G401 (cell line): ENCODE measurements around the gene ZNF224. TPM values are rescaled to one million over a fixed set of nuclear protein-coding genes. Genes with fewer than 3 reads are reported as not detected.
"Not testable (repeated sequence)": the region's sequence is repeated elsewhere in the genome, so short reads cannot be mapped to it uniquely, and the experiment has no call there.

ENCODE experiments used
- DNase-seq: peaks from one replicate; pipeline ENCODE4 v3.0.0-alpha.2; 2015; ENCODE audit warnings: low spot score
- in situ Hi-C: cut with HindIII; loops from 2 replicates; pipeline ENCODE4 v1.10.0; 2016; ENCODE audit warnings: low sequenced_read_pairs, mixed read lengths
- total RNA-seq: library from RNA; depleted of rRNA; stranded (reverse); fragments of >200 nt; shearing (Covaris generic); gene quantifications from 2 replicates; pipeline ENCODE4 v1.2.3, GENCODE V29; 2014; rRNA removed

Gene ZNF224
- total RNA-seq, 1 experiment from 2014 or later, result 11.3 TPM

- DNase-seq, result no peak
- in situ Hi-C loops, result no loop called here
These were observed 19.7 kb downstream of the ZNF224 start for GRCh38 chr19:44113784-44114390.

GRCh38 chr19:44121162-44121561 lies 27.0 kb downstream of the ZNF224 start:
- DNase-seq, in situ Hi-C loops: not testable (repeated sequence)

- no peak for DNase-seq
- in situ Hi-C loops, result no loop called here
These were observed 37.8 kb downstream of the ZNF224 start for GRCh38 chr19:44131955-44132354.

- in situ Hi-C loops, result no loop called here
- peak; percentile 94 for DNase-seq
These were observed 47.3 kb downstream of the ZNF224 start, which contains the start of gene ZNF234 for GRCh38 chr19:44141191-44142058. Gene ZNF234 (plus strand): TSS chr19:44141554. CDS start chr19:44144633, 3,079 bp downstream.

- peak; percentile 15 for DNase-seq
- in situ Hi-C loops, result no loop called here
These were observed 47.9 kb downstream of the ZNF224 start for GRCh38 chr19:44142059-44142433.

GRCh38 chr19:44149776-44150175 lies 55.6 kb downstream of the ZNF224 start:
- DNase-seq, result no peak
- in situ Hi-C loops, result no loop called here

- DNase-seq, result no peak
- in situ Hi-C loops, result no loop called here
These were observed 57.3 kb downstream of the ZNF224 start for GRCh38 chr19:44151491-44151890.

GRCh38 chr19:44156475-44156874 lies 62.3 kb downstream of the ZNF224 start:
- DNase-seq, result no peak
- in situ Hi-C loops, result no loop called here

Other genes starting within 250 kb of the ZNF224 start
- gene ZNF404, start 210.4 kb upstream of the ZNF224 start, total RNA-seq, result not detected in 2 replicates
- gene ZNF45, start 159.1 kb upstream of the ZNF224 start, total RNA-seq, result 21.8 and 35.1 TPM in 2 replicates
- 0.61 and 1.0 TPM in 2 replicates for gene ZNF221, start 143.1 kb upstream of the ZNF224 start, total RNA-seq
- gene ZNF155, start 110.2 kb upstream of the ZNF224 start, total RNA-seq, result 0.68 and 5.2 TPM in 2 replicates
- 1.4 and 1.9 TPM in 2 replicates for gene ZNF230, start 91.4 kb upstream of the ZNF224 start, total RNA-seq
- gene ZNF222, start 69.0 kb upstream of the ZNF224 start, total RNA-seq, result not detected in 2 replicates
- gene ZNF223, start 42.3 kb upstream of the ZNF224 start, total RNA-seq, result 0.18 and 0.37 TPM in 2 replicates
- gene ZNF284, start 22.2 kb upstream of the ZNF224 start, total RNA-seq, result 0.25 TPM in 1 of 2 replicates, not detected in the other
- gene ZNF225, start 19.0 kb downstream of the ZNF224 start, total RNA-seq, result 1.3 and 2.3 TPM in 2 replicates
- gene ZNF234, start 47.2 kb downstream of the ZNF224 start, total RNA-seq, result 0.03 TPM in 1 of 2 replicates, not detected in the other
- gene ZNF226, start 70.7 kb downstream of the ZNF224 start, total RNA-seq, result 9.1 and 14.4 TPM in 2 replicates
- 12.1 and 15.1 TPM in 2 replicates for gene ZNF227, start 118.2 kb downstream of the ZNF224 start, total RNA-seq
- not detected in 2 replicates for gene ZNF233, start 165.5 kb downstream of the ZNF224 start, total RNA-seq
- gene ZNF235, start 210.7 kb downstream of the ZNF224 start, total RNA-seq, result 4.2 and 8.6 TPM in 2 replicates